DOHH2 (cell line): ENCODE data around the gene B4GALNT4.

Source experiments
- H3F3A ChIP-seq: fragments of 200-600 bp; sonication (generic), shearing (Covaris generic); 2 replicates; pipeline ENCODE4 v1.6.0; 2016; ENCODE audit warnings: antibody characterized with exemption, mild to moderate bottlenecking; ENCODE audit not compliant: control insufficient read depth, insufficient read depth
- H3K27ac ChIP-seq: fragments of 200-600 bp; sonication (generic); 2 replicates; pipeline ENCODE4 v1.5.1; 2014; ENCODE audit warnings: low read depth, mild to moderate bottlenecking, low read length, moderate library complexity
- H3K27me3 ChIP-seq: fragments of 200-600 bp; sonication (generic); 2 replicates; pipeline ENCODE4 v1.6.1; 2014; ENCODE audit warnings: mild to moderate bottlenecking, low read length, mixed read lengths; ENCODE audit not compliant: control insufficient read depth
- H3K36me3 ChIP-seq: fragments of 200-600 bp; sonication (generic); 2 replicates; pipeline ENCODE4 v1.6.1; 2014; ENCODE audit warnings: mild to moderate bottlenecking, low read length, moderate library complexity, mixed read lengths; ENCODE audit not compliant: control insufficient read depth
- H3K4me1 ChIP-seq: fragments of 200-600 bp; sonication (generic); 2 replicates; pipeline ENCODE4 v1.6.1; 2014; ENCODE audit warnings: mild to moderate bottlenecking, low read length, mixed read lengths; ENCODE audit not compliant: control insufficient read depth
- H3K4me2 ChIP-seq: fragments of 200-600 bp; sonication (generic); 2 replicates; pipeline ENCODE4 v1.6.0; 2014; ENCODE audit warnings: mild to moderate bottlenecking, low read length, moderate library complexity
- H3K4me3 ChIP-seq: fragments of 200-600 bp; sonication (generic); 2 replicates; pipeline ENCODE4 v1.5.1; 2014; ENCODE audit warnings: mild to moderate bottlenecking, low read length, mixed read lengths
- H3K79me2 ChIP-seq: fragments of 200-600 bp; sonication (generic); 2 replicates; pipeline ENCODE4 v1.6.1; 2014; ENCODE audit warnings: mild to moderate bottlenecking, low read length, mixed read lengths; ENCODE audit not compliant: control insufficient read depth
- H3K9me2 ChIP-seq: fragments of 200-600 bp; sonication (generic); replicated peaks from 2 replicates; pipeline ENCODE4 v1.6.1; 2014; ENCODE audit warnings: mild to moderate bottlenecking, low read length, mixed read lengths; ENCODE audit not compliant: control insufficient read depth
- H3K9me3 ChIP-seq: fragments of 200-600 bp; sonication (generic); 2 replicates; pipeline ENCODE4 v1.6.1; 2014; ENCODE audit warnings: antibody characterized with exemption, low read length, mixed read lengths; ENCODE audit not compliant: control insufficient read depth, insufficient read depth
- H4K20me1 ChIP-seq: fragments of 200-600 bp; sonication (generic); 2 replicates; pipeline ENCODE4 v1.6.0; 2014; ENCODE audit warnings: low read depth, mild to moderate bottlenecking, antibody characterized with exemption, low read length, moderate library complexity; ENCODE audit not compliant: control insufficient read depth, insufficient read depth
- CTCF ChIP-seq: fragments of 200-600 bp; sonication (generic); IDR thresholded peaks from one replicate; pipeline ENCODE4 v1.5.1; 2014; ENCODE audit warnings: antibody characterized with exemption, mild to moderate bottlenecking, low read depth, low read length; ENCODE audit not compliant: poor library complexity, severe bottlenecking
- EZH2phosphoT487 ChIP-seq: fragments of 200-600 bp; sonication (generic); IDR thresholded peaks from 2 replicates; pipeline ENCODE4 v1.6.1; 2017; ENCODE audit warnings: borderline replicate concordance, mild to moderate bottlenecking, antibody characterized with exemption, low read length, moderate library complexity, mixed read lengths

Gene B4GALNT4

GRCh38 chr11:335779-336658 is 33.3 kb upstream of the B4GALNT4 start:
- Histone ChIP-seq H3K4me3 (no peak overlapping the region), H3K27ac (no peak overlapping the region), H3K27me3 (no peaks in the 10 kb centered on the region), H3K4me2 (peak overlapping the region; percentile 0; the same call in 1 of the 2 replicates), H3K79me2 (no peaks in the 10 kb centered on the region), H3K4me1 (peaks cover 34% of the 10 kb centered on the region), H3K36me3 (no peaks in the 10 kb centered on the region), H4K20me1 (no peaks in the 10 kb centered on the region), H3K9me2 (no peaks in the 10 kb centered on the region), H3K9me3 (no peaks in the 10 kb centered on the region), H3F3A (no peaks in the 10 kb centered on the region)
- TF ChIP-seq CTCF, result no peak
- TF ChIP-seq EZH2phosphoT487, result no peak

GRCh38 chr11:336659-337198 is 32.6 kb upstream of the B4GALNT4 start:
- no peaks in the 10 kb centered on the region for H3K79me2 ChIP-seq
- no peak overlapping the region for H3K27ac ChIP-seq
- H3F3A ChIP-seq, result no peaks in the 10 kb centered on the region
- TF ChIP-seq CTCF, result no peak
- no peak for TF ChIP-seq EZH2phosphoT487
- H3K4me3 ChIP-seq, result no peak overlapping the region
- H3K36me3 ChIP-seq, result no peaks in the 10 kb centered on the region
- peaks cover 41% of the 10 kb centered on the region for H3K4me1 ChIP-seq
- no peaks in the 10 kb centered on the region for H3K9me2 ChIP-seq
- no peaks in the 10 kb centered on the region for H3K27me3 ChIP-seq
- H4K20me1 ChIP-seq, result no peaks in the 10 kb centered on the region
- H3K9me3 ChIP-seq, result no peaks in the 10 kb centered on the region
- H3K4me2 ChIP-seq, result no peak overlapping the region

GRCh38 chr11:337711-338110 is 31.6 kb upstream of the B4GALNT4 start:
- Histone ChIP-seq H3F3A (peaks cover 7% of the 10 kb centered on the region), H3K36me3 (no peaks in the 10 kb centered on the region), H3K27ac (no peak overlapping the region), H3K4me2 (no peak overlapping the region), H4K20me1 (no peaks in the 10 kb centered on the region), H3K9me2 (no peaks in the 10 kb centered on the region), H3K9me3 (no peaks in the 10 kb centered on the region), H3K4me3 (no peak overlapping the region), H3K4me1 (peaks cover 42% of the 10 kb centered on the region), H3K79me2 (no peaks in the 10 kb centered on the region), H3K27me3 (no peaks in the 10 kb centered on the region)
- no peak for TF ChIP-seq EZH2phosphoT487
- no peak for TF ChIP-seq CTCF
